GM21526 (cell line): ENCODE measurements around the gene IFNB1.

Experiments used
- ATAC-seq: cut with Tn5 transposase; IDR thresholded peaks from one replicate; pipeline ENCODE4 v1.9.1; 2021; ENCODE audit warnings: moderate library complexity; ENCODE audit not compliant: unreplicated experiment, low FRiP score

Gene IFNB1

DNA sequence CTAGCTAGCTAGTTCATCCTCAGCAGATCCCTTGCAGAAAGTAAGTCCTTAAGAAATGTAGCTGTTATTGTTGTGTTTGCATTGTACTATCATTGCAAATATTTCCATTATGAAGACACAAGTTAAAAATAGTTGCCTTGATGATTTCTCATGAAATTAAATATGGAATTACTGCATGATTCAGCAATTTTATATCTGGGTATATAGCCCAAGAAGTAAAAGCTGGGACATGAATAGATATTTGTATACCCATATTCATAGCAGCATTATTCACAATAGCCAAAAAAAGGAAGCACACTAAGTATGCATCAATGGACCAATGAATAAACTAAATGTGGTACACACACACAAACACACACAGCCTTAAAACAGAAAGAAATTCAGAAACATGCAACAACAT is 6.8 kb downstream of the IFNB1 start:
- no peak for ATAC-seq

GRCh38 chr9:21070171-21070571 is 7.6 kb downstream of the IFNB1 start:
- ATAC-seq = no peak

- ATAC-seq = no peak
Observed at GRCh38 chr9:21060919-21061561, 16.7 kb downstream of the IFNB1 start.

DNA sequence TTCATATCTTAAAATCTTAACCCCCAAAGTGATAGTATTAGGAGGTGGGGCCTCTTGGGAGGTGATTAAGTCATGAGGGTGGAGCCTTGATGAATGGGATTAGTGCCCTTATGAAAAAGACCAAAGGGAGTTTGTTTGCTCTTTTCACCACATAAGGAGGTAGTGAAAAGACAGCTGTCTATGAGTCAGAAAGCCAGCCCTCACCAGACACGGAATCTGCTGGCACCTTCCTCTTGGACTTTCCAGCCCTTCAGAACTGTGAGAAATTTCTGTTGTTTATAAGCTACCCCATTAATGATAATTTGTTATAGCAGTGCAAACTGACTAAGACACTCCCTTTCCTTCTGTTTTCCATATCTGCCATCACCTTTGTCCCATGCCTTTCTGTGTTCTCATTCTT is 20.8 kb downstream of the IFNB1 start:
- no peak for ATAC-seq

DNA sequence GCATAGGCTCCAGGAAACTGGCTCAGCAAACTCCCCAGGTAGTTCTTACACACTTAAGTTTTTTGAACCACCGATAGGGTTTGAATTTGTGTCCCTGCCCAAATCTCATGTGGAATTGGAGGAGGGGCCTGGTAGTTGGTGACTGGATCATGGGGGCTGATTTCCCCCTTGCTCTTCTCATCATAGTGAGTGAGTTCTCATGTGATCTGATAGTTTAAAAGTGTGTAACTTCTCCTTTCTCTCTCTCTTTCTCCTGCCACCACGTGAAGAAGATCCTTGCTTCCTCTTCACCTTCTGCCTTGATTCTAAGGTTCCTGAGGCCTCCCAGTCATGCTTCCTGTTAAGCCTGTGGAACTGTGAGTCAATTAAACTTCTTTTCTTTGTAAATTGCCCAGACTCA is 23.9 kb downstream of the IFNB1 start:
- ATAC-seq = no peak

DNA sequence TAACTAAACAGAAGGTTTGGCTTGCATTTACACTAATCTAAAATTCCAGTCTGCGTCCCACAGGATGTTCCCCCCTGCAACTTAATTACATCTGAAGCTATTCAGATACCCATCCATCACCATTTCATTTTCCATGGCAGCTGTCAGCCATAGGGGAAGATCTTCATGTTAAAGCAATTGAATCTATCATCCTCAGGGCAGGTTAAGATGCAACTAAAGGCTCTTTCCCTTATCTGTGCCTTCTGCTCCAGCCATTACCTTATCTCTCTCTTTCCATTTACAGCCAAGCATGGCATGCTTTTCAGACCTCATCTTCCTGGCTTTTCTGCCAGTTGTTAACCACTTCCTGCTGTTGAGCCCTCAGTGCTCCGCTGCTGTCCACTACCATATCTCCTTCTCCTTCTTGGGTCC is 30.5 kb downstream of the IFNB1 start:
- ATAC-seq = no peak

- no peak for ATAC-seq
Observed at GRCh38 chr9:21043841-21044240, 33.9 kb downstream of the IFNB1 start.

GRCh38 chr9:21042466-21042865 is 35.3 kb downstream of the IFNB1 start:
- ATAC-seq = no peak

DNA sequence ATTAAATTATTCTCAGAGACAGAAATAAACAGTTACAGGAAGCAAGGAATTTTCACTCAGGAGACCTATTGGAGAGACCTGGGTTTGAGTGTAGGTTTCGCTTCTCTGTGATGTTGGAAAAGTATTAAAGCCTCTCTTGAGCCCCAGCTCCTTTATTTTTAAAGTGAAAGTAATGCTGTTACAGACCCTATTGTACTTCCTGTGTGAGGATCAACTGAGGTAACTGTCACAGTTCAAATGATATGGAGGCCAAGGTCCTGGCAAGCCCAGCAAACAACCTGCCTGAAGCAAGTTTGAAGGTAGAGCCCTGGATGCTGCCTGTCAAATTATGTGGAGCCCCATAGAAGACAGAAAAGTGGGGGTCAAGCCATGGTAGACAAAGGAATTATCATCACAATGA is 38.4 kb downstream of the IFNB1 start:
- no peak for ATAC-seq

DNA sequence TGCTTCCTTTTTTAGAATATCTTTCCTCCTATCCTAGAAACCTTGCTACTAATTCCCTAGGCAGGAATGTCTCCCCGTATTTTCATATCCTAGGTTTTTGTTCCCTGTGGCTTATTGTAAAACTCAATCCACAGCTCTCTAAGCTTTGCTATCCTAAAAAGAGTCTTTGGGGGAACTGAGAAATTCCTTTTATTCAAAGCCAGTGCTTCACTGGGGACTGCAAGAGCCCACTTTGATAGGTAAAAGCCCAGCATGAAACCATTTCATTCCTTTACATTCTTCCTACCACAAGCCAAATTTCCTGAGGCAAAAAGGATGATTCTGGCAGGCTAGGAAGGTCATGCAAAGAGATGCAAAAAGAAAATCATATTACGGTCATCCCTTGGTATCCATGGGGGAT is 40.5 kb downstream of the IFNB1 start:
- ATAC-seq = no peak

- no peak for ATAC-seq
Observed at GRCh38 chr9:21031808-21032183, 45.9 kb downstream of the IFNB1 start.

DNA sequence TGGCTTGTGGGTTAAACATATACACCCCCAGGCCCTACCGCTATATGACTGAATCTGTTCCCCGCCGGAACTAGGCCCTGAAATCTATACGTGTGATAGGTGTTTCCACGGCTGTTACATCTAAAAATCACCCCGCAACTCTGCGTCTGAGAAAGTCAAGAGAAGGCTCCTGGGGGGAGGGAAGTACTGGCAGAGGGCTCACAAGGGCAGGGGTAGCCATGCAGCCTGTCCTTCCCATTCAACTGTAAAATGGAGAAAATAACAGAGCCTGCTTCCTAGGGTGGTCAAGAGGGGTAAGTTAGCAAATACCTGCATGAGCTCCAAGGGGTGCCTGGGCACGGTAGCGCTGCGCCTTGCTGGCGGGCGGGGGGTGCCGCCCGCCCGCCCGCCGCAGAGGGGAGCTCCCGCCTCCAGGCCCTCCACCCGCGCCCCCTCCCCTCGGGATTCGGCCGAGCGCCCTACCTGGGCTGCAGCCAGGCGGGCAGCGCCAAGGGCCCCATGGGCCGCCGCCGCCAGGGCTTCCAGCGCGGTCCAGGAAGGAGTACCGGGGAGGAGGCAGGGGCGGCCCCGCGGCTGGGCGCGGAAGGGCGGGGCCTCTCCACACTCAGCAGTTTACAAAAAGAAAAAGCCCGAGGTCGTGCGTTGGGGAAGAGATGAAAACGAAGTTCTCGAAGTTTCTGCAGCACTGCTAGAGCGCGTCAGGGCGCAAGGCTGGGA is 46.5 kb downstream of the IFNB1 start, which contains the start of gene HACD4:
Gene HACD4, minus strand, starts transcription at position 550 of the 717 bp plus-strand sequence. Its CDS starts 50 bp downstream, at position 500.
- peak; percentile 88 for ATAC-seq

GRCh38 chr9:21030389-21031035 is 47.2 kb downstream of the IFNB1 start:
- ATAC-seq = peak; percentile 72

DNA sequence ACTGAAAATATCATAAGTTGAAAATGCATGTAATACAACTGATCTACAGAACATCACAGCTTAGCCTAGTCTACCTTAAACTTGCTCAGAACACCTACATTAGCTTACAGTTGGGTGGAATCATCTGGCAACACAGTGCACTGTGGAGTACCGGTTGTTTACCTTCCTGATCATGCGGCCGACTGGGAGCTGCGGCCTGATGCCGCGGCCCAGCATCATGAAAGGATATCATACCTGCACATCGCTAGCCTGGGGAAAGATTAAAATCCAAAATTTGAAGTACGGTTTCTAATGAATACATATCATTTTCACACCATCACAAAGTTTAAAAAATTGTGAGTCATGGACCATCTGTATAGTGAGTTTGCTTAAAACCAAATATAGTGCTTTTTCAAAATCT is 48.1 kb downstream of the IFNB1 start:
- ATAC-seq = no peak

GRCh38 chr9:21028466-21028865 is 49.3 kb downstream of the IFNB1 start:
- ATAC-seq = no peak

DNA sequence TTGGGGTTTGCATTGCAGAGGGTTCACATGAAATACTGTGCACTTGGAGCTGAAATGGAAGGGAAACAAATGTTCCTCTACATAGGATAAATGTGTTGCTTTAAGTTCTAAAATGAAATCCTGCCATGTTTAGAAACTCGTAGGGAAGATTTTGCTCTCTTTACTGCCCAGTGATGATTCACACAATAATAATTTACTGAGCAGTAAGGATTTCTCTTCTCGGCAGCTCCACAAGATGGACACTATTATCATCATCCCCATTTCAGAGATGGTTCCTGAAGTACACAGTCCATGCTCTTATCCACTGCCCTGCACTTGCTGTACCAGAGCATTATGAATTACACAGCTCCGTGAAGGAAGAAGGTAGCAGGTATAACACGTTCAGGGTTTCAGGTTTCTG is 50.4 kb downstream of the IFNB1 start:
- no peak for ATAC-seq
